ENCODE data around the gene APAF1. TPM values are rescaled to one million over a fixed set of nuclear protein-coding genes. Genes with fewer than 3 reads are reported as not detected.

The APAF1 gene
- total and polyA plus RNA-seq, 2 of the 13 experiments (the other 11 are each of a cell fraction or from before 2014, with no cell fraction given): 6.0 to 13.0 TPM

- TF ChIP-seq FOXP4 (CRISPR knock-in tag; IDR thresholded peaks at IDR 0.05) (no peak), RAD51 (IDR thresholded peaks at IDR 0.05; ENCODE audit: borderline replicate concordance) (no peak), RBFOX2 (IDR thresholded peaks at IDR 0.05; ENCODE audit: low read depth, low read length) (peak; percentile 62; the same call in 1 of the 2 replicates), CEBPZ (IDR thresholded peaks at IDR 0.05; ENCODE audit: low read length) (no peak), SNRNP70 (IDR thresholded peaks at IDR 0.05; ENCODE audit: low read depth, low read length) (no peak), ATF1 (CRISPR knock-in tag; IDR thresholded peaks at IDR 0.05) (no peak), SAFB2 (CRISPR knock-in tag; IDR thresholded peaks at IDR 0.05; ENCODE audit: borderline replicate concordance, low read depth) (no peak; the same call in 1 of the 2 replicates), ZNF3 (CRISPR knock-in tag; IDR thresholded peaks at IDR 0.05) (no peak), HNF1B (CRISPR knock-in tag; IDR thresholded peaks at IDR 0.05) (no peak; the same call in 1 of the 2 replicates), SRSF9 (IDR thresholded peaks at IDR 0.05; ENCODE audit: borderline replicate concordance, insufficient read depth, low read depth, low read length, poor library complexity, severe bottlenecking) (no peak), SMARCE1 (IDR thresholded peaks at IDR 0.05; ENCODE audit: borderline replicate concordance) (no peak), SP2 (CRISPR knock-in tag; IDR thresholded peaks at IDR 0.05) (no peak), FOXP1 (IDR thresholded peaks at IDR 0.05) (no peak), FOXP1 (CRISPR knock-in tag; IDR thresholded peaks at IDR 0.05) (no peak), ZNF335 (CRISPR knock-in tag; IDR thresholded peaks at IDR 0.05) (no peak), HDAC2 (CRISPR knock-in tag; IDR thresholded peaks at IDR 0.05) (peak; percentile 16; the same call in 1 of the 2 replicates), TBP (CRISPR knock-in tag; IDR thresholded peaks at IDR 0.05) (no peak), ZNF543 (CRISPR knock-in tag; IDR thresholded peaks at IDR 0.05) (no peak), XRCC5 (optimal IDR thresholded peaks at IDR 0.05; ENCODE audit: low read length) (no peak), ZFAT (CRISPR knock-in tag; conservative IDR thresholded peaks at IDR 0.05) (no peak; the same call in 1 of the 2 replicates), ZNF282 (IDR thresholded peaks at IDR 0.05; ENCODE audit: partially characterized antibody) (no peak), ZFP62 (CRISPR knock-in tag; IDR thresholded peaks at IDR 0.05) (no peak), SP140L (CRISPR knock-in tag; IDR thresholded peaks at IDR 0.05; ENCODE audit: borderline replicate concordance) (no peak), ZNF251 (CRISPR knock-in tag; IDR thresholded peaks at IDR 0.05) (no peak), PCBP2 (optimal IDR thresholded peaks at IDR 0.05; ENCODE audit: low read depth, low read length, poor library complexity, severe bottlenecking) (no peak), RFXAP (CRISPR knock-in tag; IDR thresholded peaks at IDR 0.05; ENCODE audit: borderline replicate concordance) (no peak)
- TF ChIP-seq, protein P1, sequence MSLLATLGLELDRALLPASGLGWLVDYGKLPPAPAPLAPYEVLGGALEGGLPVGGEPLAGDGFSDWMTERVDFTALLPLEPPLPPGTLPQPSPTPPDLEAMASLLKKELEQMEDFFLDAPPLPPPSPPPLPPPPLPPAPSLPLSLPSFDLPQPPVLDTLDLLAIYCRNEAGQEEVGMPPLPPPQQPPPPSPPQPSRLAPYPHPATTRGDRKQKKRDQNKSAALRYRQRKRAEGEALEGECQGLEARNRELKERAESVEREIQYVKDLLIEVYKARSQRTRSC (CRISPR knock-in tag; IDR thresholded peaks at IDR 0.05; ENCODE audit: low read depth): no peak
Measured at GRCh38 chr12:98644433-98644711, 718 bp upstream of the APAF1 start (continued).
